Pericardium fibroblast (primary cell): ENCODE data around the gene TLR1. TPM values are rescaled to one million over a fixed set of nuclear protein-coding genes. Genes with fewer than 3 reads are reported as not detected.

ENCODE experiments used
- total RNA-seq: library from RNA; depleted of rRNA; stranded (reverse); fragments of >200 nt; gene quantifications from 2 replicates; pipeline ENCODE4 v1.2.3, GENCODE V29; 2015

Gene TLR1, protein sequence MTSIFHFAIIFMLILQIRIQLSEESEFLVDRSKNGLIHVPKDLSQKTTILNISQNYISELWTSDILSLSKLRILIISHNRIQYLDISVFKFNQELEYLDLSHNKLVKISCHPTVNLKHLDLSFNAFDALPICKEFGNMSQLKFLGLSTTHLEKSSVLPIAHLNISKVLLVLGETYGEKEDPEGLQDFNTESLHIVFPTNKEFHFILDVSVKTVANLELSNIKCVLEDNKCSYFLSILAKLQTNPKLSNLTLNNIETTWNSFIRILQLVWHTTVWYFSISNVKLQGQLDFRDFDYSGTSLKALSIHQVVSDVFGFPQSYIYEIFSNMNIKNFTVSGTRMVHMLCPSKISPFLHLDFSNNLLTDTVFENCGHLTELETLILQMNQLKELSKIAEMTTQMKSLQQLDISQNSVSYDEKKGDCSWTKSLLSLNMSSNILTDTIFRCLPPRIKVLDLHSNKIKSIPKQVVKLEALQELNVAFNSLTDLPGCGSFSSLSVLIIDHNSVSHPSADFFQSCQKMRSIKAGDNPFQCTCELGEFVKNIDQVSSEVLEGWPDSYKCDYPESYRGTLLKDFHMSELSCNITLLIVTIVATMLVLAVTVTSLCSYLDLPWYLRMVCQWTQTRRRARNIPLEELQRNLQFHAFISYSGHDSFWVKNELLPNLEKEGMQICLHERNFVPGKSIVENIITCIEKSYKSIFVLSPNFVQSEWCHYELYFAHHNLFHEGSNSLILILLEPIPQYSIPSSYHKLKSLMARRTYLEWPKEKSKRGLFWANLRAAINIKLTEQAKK
- total RNA-seq, result 0.09 and 1.9 TPM in 2 replicates

DNA sequence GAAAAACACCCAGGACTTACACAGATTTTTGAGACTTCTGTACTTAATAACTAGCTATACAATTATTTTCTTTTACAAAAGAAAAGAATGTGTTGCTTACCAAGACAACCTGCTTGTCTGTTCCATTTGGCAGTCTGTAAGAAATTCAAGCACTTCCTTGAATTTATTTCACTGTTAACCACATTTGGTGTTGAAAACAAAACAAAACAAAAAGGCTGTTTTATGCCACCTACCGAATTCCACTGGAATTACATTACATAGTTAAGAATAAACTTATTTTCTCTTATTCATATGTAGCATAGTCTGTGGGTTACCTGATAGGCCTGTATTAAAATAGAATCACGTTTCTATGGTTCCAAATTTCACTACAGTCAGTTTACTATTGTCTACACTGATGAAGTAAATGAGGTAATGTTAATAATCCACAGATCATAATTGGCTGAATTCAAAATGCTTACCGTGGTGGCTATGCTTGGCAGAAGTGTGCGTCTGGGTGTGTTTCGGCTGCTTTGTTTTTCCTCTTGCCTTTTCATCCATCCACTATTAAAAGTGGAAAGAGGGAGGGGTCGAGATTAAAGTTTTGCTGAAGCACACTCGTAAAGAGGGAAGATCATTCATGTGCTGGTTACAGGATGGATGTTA, at the start of gene TLR1:
TLR1 (minus strand) TSS at position 138 of the 642 bp plus-strand sequence. CDS start 5,960 bp downstream, outside the sequence.

DNA sequence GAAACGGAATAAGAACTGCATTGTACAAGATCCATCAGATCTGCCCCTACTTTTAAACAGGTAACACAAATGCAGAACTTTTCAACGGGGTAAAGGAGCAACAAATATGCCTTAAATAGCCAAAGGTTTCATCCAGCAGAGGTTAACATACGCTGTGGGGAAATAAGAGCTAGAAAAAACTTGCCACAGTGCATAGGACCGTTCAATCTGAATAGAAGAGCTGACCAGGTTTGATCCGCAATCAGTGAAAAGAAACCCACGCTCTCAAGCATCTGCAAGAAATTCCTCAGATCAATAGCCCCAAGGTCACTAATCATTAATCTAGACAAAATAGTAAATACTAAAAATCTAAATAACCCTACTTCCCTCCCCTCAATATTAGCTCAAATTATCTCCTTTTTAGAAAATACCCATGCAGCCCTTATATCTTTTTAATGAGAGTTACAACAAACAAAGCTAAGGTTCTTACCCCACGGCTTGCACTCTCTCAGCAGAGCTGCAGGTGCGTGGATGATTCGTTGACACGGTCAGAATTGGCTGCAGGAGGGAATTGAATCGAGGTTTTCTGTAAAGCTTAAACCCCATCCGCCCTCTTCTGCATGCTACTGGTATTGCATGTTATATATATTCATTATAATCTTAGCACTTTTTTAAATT, 22.0 kb downstream of the TLR1 start, which contains the start of gene TLR10:
TLR10 (minus strand) TSS at position 539 of the 657 bp plus-strand sequence. CDS start 7,400 bp downstream, outside the sequence.

Other genes with a start within 250 kb of the TLR1 start
- gene KLF3, start 140.6 kb downstream of the TLR1 start, total RNA-seq, result 27.2 and 28.1 TPM in 2 replicates
- gene TLR10, start 21.8 kb downstream of the TLR1 start, total RNA-seq, result not detected in 2 replicates
- 1.3 and 2.5 TPM in 2 replicates for gene TLR6, start 52.0 kb upstream of the TLR1 start, total RNA-seq
- gene FAM114A1, start 63.0 kb upstream of the TLR1 start, total RNA-seq, result 173 and 229 TPM in 2 replicates
- 0.35 TPM in 1 of 2 replicates, not detected in the other for gene TMEM156, start 227.6 kb upstream of the TLR1 start, total RNA-seq